GM19395 (cell line): ENCODE results near the gene KRTAP9-7.
"Not testable (repeated sequence)": the region's sequence is repeated elsewhere in the genome, so short reads cannot be mapped to it uniquely, and the experiment has no call there.

ENCODE experiments used
- ATAC-seq: cut with Tn5 transposase; IDR thresholded peaks from one replicate; pipeline ENCODE4 v1.9.1; 2021; ENCODE audit warnings: mild to moderate bottlenecking, moderate library complexity; ENCODE audit not compliant: unreplicated experiment

Gene KRTAP9-7

DNA sequence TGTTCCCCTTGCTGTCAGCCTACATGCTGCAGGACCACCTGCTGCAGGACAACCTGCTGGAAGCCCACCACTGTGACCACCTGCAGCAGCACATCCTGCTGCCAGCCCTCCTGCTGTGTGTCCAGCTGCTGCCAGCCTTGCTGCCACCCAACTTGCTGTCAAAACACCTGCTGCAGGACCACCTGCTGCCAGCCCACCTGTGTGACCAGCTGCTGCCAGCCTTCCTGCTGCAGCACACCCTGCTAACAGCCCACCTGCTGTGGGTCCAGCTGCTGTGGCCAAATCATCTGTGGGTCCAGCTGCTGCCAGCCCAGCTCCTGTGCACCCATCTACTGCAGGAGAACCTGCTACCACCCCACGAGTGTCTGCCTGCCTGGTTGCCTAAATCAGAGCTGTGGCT lies 4.2 kb upstream of the KRTAP9-7 start:
- not testable (repeated sequence) for ATAC-seq

DNA sequence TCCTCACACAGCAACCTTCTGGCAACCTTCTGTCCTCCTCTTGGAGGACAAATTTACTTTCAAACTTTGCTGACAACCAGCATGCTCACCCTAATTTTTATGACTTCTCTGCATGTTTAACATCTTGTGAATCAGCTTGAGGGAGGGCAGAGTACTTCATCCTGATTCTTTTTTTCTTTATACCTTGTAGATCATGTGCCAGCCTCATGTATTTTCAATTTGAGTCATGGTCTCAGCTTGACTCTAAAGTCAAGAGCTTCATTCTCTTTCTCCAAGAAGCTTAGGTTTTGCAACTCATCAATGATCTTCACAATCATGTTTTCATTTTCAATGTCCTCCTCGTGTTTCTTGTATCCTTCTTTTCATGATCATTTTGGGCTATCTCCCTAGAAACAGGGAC lies 3.6 kb upstream of the KRTAP9-7 start:
- no peak for ATAC-seq

DNA sequence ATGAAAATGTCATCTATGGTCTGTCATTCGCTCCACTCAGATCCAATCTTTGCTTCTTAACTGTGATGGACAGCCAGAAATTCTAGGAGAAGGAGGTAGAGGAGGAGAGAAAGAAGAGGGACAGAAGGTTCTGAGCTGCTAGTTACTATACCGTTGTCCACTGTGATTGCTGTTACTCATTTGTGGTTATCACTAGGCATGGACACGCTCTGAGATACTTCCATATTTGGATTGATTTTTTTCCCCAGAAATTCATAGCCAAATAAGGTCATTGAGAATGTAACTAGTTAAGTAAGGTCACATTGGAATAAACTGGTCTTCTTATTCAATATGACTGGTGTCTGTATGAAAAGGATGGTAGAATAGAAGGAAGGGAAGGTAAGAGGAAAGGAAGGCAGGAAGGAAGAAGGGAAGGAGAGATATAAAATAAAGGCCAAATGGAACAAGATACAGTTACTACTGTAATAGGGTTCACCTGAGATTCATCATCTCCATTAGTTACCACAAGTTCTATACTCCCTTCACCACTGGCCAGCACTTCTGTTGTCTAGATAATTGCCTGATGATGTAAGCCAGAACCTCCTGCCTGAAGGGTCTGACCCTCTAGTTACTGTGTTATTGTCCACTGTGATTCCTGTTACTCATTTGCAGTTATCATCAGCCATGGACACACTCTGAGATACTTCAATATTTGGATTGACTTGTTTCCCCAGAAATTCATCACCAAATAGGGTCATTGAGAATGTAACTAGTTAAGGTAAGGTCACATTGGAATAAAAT lies 2.9 kb downstream of the KRTAP9-7 start:
- no peak for ATAC-seq

DNA sequence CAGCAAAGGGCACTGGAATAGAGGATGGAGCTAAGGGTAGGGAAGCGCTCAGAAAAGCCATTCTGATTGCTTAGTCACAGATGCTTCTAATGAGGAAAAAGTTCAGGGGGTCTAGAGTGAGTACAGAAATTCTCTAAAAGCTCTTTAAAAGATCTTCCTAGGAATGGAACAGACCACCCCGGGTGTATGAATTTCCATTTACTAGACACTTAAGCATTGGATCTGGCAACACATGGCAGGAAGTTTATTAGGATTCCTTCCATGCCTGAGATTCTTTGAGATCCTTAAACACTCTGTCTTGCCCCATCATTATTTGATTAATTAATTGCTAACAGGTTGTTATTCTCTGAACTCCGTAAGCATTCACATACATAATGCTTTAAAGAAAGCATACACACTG lies 8.5 kb downstream of the KRTAP9-7 start:
- no peak for ATAC-seq

DNA sequence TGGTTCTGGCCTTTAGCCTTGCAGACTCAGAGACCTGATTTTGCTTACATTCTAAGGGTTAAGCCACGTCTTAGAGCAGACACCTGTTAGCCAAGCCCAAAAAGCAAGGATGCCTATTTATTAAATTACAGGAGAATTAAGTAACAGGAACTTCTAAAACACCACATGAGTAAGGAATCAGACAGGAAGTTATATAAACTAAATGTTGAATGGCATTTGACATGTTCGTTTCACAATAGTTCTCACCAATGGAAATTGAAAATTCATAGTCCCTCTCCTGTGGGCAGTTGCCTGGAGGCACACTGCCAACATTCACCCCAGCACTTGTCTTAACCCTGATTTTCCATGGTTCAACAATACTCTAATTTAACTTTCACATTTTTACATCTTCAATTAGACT lies 9.0 kb downstream of the KRTAP9-7 start:
- ATAC-seq: no peak

DNA sequence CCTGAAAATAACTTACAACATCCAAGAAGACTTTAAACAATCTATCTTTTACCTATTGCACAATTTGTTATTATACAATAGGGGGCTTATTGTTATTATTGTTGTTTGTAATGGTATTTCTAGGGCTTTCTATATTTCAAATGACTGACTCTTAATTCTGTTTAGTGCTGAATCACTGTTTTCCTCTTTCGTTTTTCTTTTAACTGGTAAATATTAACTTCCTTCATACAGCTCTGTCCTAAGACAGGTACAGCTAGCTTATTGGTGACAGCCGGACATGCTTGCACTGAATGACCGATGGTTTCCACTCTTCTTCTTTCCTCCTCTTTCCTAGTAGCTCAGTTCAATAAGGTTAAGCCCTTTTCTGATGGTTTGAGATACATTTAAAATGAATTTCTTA lies 11.6 kb downstream of the KRTAP9-7 start:
- no peak for ATAC-seq

DNA sequence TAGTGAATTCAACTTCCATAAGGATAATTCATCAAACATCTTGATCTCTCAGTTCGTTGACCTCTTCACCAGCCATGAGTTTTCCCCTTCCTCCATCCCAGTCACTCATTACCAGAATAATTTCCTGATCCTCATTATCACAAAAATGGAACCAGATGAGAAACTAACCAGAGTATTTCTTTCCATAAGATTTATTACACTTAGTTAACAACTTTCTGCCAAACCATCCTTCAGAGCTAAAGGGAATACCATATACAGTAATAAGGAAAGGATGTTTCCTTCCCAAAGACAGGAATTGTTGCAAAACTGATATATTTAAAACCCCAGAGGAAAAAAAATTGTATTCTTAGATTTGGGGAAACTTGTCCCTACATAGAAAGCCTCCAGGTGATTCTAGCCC lies 18.5 kb downstream of the KRTAP9-7 start:
- no peak for ATAC-seq

DNA sequence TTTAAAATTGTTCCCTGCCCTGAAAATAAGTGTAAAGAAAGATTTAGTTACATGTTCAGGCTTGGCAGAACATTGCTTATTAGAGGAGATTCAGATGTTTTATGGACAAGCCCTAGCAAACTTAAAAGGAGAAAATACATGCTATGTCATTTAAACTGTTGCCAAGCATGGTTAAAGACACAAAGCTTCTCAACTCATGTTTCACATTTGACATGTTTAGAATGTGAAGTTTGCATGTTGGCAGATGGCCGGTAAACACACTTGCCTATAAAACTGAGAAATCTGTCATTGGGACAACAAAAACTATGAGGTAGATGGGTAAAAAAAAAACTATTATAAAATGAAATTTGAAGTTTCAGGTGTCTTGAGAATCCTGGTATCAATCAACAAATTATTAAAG lies 21.3 kb downstream of the KRTAP9-7 start:
- no peak for ATAC-seq

DNA sequence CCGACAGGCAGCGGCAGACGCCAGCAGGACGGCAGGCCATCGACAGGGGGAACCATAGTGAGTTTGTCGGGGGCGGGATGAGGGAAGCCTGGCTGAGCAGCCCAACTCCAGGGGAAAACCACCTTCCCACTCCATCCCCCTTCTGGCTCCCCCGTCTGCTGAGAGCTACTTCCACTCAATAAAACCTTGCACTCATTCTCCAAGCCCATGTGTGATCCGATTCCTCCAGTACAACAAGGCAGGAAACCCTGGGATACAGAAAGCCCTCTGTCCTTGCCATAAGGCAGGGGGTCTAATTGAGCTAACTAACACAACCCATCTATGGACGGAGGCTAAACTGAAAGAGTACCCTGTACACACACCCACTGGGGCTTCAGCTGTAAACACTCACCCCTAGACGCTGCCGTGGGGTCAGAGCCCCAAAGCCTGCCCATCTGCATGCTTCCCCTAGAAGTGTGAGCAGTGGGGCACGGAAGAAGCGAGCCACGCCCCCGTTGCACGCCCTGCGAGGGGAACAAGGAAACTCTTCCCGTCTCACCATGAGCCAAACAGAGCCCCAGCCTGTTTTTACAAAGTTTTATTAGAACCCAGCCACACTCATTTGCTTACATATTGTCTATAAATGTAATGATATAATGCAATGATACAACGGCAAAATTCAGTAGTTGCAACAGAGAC lies 23.1 kb downstream of the KRTAP9-7 start:
- no peak for ATAC-seq

DNA sequence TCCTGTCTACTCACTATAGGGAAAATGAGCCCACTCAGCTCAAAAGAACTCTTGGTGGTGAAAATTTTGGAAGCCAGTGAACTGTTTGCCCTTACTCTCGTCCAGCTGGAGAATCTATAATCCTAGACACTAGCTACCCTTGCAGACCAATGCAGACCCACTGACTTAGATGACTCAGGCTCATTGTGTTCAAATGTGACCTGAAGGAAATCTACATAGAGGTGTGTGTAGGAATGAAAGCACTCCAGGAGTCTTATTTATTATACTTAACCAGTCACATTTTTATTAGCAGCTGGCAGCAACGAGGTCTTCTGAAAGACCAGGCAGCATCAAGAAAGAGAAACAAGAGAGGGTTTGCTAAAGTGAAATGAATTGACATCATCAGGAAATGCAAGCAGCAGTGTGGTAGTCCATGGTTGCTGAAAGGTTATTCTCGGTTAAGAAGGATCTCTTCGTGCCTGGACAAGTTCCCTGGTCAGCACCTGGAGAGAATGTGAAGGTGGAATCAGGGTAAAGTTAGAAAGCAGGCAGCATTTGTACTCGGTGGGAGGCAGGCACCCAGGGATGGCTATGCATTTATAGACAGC lies 25.8 kb downstream of the KRTAP9-7 start:
- no peak for ATAC-seq

DNA sequence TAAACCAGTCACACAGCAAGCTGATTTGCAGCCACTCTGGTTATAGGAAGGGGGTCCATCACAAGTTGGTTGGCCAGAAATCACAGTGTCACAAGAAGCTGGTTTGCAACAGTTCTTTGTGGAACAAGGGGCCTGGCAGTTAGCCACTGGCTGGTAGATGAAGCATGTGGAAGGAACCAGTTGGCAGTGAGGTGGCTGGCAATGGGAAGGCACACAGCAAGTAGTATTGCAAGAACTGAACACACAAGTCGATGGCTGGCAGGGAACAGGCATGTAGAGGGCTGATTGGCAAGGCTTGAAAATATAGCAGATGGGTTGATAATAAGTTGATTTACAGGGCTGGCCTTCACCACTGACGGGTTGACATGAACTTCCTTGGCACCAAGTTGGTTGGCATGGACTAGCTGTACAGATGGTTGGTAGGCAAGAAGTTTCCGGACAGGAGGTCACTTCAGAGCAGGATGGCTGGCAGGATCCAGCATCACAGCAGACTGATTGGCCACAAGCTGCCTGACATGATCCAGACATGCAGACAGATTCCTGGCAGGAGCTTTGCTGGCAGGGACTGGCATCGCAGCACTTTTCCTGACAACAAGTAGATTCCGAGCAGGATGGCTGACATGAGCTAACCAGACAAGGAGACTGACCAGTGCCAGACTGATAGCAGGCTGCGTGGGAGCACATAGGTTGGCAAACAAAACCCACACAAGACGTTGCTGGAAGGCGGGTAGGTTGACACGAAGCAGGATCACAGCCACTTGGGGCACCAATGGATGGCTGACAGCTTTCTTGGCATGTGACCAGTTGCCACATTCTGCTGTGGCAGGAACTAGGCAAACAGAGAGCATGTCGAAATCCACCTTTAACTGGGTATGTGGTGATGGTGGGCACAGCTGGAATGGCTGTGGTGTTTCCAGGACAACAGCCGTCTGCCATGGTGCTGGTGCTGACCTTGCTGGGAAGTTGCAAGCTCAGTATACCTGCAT lies 26.7 kb downstream of the KRTAP9-7 start, which contains the start of gene KRTAP29-1:
Gene KRTAP29-1, minus strand, starts transcription at position 936 of the 986 bp plus-strand sequence. Its CDS starts 0 bp downstream, at position 936.
- ATAC-seq: no peak

DNA sequence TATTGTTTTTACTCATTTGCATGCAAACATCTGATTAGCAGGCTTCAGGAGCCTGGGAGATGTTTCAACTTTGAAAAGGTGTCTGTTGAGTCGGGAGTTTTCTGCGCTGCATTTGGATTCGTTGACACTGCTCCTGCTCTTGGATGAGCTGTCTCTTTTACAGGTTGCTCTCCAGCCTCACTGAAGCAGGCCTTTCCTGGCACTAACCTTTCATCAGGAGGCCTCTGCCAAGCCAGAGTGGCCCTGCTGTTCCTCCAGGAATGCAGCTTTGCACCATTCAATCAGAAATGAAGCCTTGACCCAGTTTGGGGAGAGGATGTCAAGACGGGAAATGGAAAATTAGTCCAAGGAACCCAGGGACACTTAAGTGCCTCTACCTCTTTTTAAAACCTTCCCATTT lies 27.5 kb downstream of the KRTAP9-7 start:
- ATAC-seq: no peak

DNA sequence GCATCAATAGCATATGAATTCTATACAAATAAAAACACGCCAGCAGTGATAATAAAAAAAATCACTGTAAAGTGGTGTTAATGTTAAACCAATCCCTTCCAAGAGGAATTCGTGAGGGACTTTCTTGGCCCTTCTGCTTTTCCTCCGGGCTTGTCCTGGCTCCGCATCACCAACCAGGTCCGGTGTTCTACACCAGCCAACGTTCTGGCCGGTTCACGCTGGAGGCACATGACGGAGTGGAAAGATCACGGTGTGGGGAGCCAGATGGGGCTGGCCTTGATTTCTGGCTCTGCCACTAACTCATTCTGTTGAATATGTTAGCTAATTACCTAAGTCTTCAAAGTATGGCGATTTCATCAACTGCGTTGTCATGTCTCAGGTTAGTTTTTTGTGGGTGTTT lies 28.6 kb downstream of the KRTAP9-7 start:
- ATAC-seq: no peak

DNA sequence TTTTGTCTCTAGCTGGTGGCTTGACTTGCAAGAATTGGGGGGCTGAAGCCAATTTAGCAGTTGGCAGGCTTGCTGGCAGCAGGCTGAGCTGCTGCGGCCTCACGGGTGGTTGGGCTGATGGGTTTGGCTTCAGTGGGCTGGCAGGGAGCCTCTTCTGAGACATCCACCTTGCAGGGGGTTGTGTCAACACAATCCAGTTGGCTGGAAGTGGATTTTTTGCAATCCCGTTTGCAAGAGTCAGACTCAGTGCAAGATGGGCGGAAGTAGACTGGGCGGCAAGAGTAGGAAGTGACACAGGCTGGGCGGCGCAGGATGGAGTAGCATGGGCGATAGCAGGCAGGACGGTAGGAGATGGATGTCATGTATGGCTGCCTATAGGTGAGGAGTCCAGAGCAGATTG lies 32.1 kb downstream of the KRTAP9-7 start:
- ATAC-seq: no peak

DNA sequence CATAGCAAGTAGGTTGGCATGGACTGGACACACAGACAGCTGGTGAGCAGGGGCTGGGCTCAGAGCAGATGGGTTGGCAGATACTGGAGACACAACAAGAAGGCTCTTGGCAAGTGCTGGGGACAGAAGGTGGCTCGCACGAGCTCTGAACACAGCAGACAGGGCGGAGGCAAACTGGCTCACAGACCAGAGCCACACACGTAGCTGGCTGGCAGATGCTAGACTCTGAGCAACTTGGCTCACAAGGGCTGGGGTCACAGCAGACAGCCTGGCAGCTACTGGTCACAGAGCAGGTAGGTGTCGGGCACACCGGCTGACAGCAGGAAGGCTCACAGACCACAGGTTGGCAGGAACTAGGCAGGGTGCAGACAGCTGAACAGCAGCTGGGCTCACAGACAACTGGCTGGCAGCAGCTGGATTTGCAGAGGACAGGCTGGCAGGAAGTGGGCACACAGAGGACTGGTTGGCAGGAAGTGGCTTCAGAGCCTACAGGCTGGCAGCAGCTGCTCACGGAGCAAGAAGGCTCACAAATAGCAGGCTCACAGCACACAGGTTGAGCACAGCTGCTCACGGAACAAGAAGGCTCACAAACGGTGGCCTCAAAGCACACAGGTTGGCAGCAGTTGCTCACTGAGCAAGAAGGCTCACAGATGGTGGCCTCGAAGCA lies 32.9 kb downstream of the KRTAP9-7 start:
- ATAC-seq: no peak

DNA sequence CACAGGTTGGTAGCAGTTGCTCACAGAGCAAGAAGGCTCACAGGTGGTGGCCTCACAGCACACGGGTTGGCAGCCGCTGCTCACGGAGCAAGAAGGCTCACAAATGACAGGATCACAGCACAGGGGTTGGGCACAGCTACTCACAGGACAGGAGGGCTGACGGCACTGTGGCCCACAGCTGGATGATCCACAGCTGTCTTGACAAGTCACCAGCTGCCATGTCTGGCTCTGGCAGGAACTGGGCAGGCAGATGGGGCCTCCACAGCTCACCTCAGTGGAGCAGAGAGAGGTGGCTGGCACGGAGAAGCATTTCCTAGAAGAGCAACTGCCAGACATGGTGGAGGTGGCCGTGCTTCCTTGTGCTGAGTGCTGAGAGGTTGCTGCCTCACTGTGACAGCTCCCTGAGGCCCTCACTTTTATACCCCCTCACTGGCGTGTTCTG lies 33.4 kb downstream of the KRTAP9-7 start, which contains the start of gene KRTAP16-1:
Gene KRTAP16-1, minus strand, starts transcription at position 392 of the 442 bp plus-strand sequence. Its CDS starts 56 bp downstream, at position 336.
- ATAC-seq: no peak

DNA sequence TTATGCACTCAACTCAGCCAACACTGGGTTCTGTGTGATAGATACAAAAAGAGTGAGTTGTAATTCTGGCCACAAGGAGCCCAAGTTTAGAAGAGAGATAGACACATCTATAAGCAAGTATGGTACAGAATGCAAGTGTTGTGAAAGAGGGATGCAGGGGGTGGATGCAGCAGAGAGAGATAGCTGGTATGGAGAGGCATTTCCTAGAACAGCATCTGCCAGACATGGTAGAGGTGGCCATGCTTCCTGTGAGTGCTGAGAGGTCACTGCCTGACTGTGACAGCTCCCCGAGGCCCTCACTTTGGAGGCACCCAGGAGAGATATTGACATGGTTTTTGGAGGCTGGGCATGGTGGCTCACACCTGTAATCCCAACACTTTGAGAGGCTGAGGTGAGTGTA lies 35.6 kb downstream of the KRTAP9-7 start:
- ATAC-seq: no peak

DNA sequence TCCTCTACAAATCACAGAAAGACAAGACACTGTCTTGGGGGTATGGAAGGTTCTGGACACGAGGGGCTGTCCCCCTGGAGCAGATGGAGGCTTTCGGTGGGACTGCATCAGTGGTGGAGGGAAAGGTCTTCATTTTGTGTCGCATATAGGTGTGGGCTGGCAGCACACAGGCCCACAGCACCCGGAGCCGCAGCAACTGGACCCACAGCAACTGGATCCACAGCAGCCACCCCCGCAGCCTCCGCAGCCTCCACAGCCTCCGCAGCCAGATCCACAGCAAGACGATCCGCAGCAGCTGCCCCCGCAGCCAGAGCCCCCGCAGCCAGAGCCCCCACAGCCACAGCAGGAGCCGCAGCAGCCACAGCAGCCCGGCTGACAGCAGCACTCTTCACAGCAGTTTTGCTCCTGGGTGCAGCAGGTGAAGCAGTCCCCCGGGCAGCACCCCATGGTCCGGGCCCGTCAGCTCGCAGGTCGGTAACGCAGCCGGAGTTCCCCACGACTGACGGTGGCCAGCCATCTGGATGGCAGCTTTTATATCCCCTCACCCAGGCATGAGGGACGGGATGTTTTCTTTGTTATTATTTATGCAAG lies 39.8 kb downstream of the KRTAP9-7 start, which contains the start of gene KRTAP17-1:
Gene KRTAP17-1, minus strand, starts transcription at position 507 of the 591 bp plus-strand sequence. Its CDS starts 60 bp downstream, at position 447.
- ATAC-seq: no peak

DNA sequence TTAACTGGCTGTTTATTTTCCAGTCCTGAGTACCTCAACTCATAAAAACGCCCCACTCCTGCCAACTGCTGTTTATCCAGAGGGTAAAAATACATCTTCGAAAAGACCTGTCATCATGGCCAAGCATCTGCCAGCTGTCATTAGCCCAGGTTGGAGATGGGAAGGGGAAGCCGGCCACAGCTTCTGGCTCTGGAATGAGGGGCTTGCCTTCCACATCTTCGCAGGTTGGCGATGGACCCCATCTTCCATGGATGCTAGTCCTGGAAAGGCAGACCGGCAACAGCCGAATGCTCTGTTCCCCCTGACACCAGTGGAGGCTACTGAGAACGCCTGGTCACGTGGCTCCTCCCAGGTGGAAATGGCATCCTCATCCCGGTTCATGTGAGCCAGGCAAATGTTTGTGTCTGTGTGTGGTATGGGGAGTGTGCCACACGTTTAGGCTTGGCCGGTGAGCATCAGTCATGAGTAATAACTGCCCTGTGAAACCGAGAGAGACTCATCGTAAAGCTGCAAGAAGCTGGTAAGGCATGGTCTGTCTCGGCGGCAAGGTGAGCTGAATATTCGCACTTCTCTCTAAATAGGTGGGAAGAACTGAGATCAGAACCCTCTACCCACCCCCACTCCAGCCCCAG lies 40.4 kb downstream of the KRTAP9-7 start:
- no peak for ATAC-seq
